Stomach smooth muscle (tissue), 2 donors: ENCODE measurements around the gene ASTN2.
"Not testable (repeated sequence)": the region's sequence is repeated elsewhere in the genome, so short reads cannot be mapped to it uniquely, and the experiment has no call there.

ENCODE experiments used
- H3K27ac ChIP-seq: one replicate; pipeline ENCODE4 v1.7.0; 2013; ENCODE audit warnings: mild to moderate bottlenecking, low read length, inconsistent platforms
- H3K27me3 ChIP-seq, 2 donors: one replicate each; pipeline ENCODE4 v1.7.0; 2013; ENCODE audit warnings: low read length in 2 of 2; ENCODE audit not compliant: insufficient read depth in 2 of 2, control insufficient read depth in 1 of 2
- H3K36me3 ChIP-seq, 2 donors: one replicate each; pipeline ENCODE4 v1.7.0; 2013; ENCODE audit warnings: low read length in 2 of 2; ENCODE audit not compliant: control insufficient read depth in 2 of 2, insufficient read depth in 2 of 2
- H3K4me1 ChIP-seq: one replicate; pipeline ENCODE4 v1.7.0; 2013; ENCODE audit warnings: low read length; ENCODE audit not compliant: control insufficient read depth, insufficient read depth
- H3K4me3 ChIP-seq, 2 donors: one replicate each; pipeline ENCODE4 v1.7.0; 2013; ENCODE audit warnings: low read length in 2 of 2
- H3K9ac ChIP-seq, 2 donors: one replicate each; pipeline ENCODE4 v1.7.0; 2013; ENCODE audit warnings: low read length in 2 of 2, mild to moderate bottlenecking in 1 of 2
- H3K9me3 ChIP-seq, 2 donors: one replicate each; pipeline ENCODE4 v1.7.0; 2013; ENCODE audit warnings: low read length in 2 of 2; ENCODE audit not compliant: control insufficient read depth in 2 of 2
- donor health status: healthy.
- donor health status: Pancreatic carcinoma.

Gene ASTN2

DNA sequence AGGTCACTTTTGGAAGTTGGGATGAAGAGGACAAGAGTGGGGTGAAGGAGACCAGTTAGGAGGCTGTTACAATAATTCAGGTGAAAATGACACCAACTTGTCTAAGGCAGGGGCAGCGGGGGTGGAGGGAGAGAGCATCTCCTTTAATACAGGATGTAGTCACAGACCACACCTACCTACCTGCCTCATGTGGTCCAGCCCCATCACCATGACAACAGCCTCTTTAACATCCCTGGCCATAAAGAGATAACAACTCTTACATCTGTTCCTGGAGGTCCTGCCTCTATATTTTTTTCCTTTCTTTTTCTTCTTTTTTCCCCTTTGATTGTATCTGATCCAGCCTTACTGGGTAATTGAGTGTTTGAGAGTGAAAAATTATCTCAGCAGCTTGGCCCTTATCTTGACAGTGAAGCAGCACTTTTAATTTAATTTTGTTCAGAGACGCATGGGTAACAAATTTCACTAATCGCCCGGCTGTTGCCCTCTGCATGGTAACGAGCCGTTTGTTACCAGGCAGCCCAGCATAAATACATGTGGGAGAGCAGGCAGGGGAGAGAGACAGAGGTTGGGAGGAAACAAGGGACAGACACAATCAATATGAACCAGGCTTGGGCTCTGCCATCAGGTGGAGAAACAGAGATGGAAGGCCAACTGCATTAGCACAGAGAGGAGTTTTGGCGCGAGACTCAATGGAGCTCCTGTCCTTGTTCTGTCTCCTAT, 338.1 kb downstream of the ASTN2 start:
- H3K27ac ChIP-seq, result no peak overlapping the region
- no peaks in the 10 kb centered on the region for H3K36me3 ChIP-seq
- no peak overlapping the region for H3K9ac ChIP-seq
- no peak overlapping the region for H3K4me3 ChIP-seq
- H3K9me3 ChIP-seq, result no peaks in the 10 kb centered on the region
- no peaks in the 10 kb centered on the region for H3K4me1 ChIP-seq
- no peaks in the 10 kb centered on the region for H3K27me3 ChIP-seq

DNA sequence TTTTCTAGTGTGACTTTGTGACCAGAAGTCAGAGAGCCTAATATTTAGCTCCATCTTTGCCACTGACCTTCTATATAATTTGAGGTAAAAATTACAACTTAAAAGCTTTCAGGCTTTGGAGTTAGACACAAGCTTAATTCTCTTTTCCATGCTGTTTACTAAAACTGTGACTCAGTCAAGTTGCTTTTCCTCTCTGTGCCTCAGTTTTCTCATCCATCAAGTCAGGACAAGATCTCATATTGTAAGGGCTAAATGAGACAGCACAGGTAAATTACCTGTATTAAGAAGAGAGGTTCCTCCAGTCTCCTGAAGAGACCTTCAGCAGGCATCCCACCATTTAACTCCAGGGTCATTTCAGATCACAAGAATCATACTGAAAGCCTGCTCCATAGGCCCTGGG, 339.2 kb downstream of the ASTN2 start:
- Histone ChIP-seq H3K4me1 (no peaks in the 10 kb centered on the region), H3K4me3 (no peak overlapping the region), H3K36me3 (no peaks in the 10 kb centered on the region), H3K9ac (no peak overlapping the region), H3K9me3 (no peaks in the 10 kb centered on the region), H3K27ac (no peak overlapping the region), H3K27me3 (no peaks in the 10 kb centered on the region)

DNA sequence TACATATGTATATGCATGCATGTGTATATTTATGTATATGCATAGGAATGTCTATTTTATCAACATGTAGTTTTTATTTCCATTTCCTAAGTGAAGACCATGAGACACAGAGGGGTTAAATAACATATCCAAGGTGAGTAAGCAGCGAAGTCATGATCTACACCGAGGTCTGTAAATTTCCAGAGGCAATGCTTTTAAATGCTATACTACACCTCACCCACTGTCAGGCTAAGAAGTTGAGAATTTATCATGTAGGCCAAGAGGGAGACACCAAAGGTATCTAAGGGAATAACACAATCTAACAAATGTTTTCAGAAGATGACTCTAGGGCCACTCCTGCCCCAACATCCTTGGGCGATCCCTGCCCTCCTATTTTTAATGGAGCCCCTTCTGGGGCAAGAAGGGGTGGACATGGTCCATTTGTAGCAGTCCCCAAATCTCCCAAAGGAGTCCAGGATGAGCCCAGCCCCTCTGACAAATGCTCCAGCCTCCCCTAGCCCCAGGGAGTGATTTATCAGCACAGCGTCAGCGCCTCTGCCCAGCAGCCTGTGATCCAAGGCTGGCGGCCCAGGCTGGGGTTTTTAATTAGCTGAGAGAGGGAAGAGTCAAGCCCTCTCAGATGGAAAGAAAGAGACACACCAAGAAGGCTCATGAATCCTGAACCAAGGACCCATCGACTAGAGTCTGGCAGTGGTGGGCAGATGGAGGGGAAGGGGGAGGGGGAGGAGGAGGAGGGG, 339.9 kb downstream of the ASTN2 start:
- H3K36me3 ChIP-seq, result no peaks in the 10 kb centered on the region
- no peak overlapping the region for H3K4me3 ChIP-seq
- no peaks in the 10 kb centered on the region for H3K9me3 ChIP-seq
- no peak overlapping the region for H3K9ac ChIP-seq
- no peak overlapping the region for H3K27ac ChIP-seq
- H3K4me1 ChIP-seq, result no peaks in the 10 kb centered on the region
- H3K27me3 ChIP-seq, result no peaks in the 10 kb centered on the region

DNA sequence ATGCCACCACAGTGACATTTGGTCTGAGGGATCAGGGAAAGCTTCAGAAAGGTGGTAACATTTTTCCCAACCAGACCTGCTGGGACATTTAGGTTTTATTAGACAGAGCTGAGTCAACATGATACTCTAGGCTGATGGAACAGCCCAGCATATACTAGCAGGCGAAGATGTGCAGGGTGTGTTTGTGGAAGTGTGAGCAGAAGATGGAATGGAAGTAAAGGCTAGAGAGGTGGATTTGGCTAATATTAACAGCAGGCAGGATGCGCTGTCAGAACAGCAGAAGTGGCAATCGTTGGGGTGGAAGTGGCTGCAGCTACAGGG, 340.6 kb downstream of the ASTN2 start:
- Histone ChIP-seq H3K4me3 (no peak overlapping the region), H3K9me3 (no peaks in the 10 kb centered on the region), H3K9ac (no peak overlapping the region), H3K27me3 (no peaks in the 10 kb centered on the region), H3K27ac (no peak overlapping the region), H3K4me1 (no peaks in the 10 kb centered on the region), H3K36me3 (no peaks in the 10 kb centered on the region)

DNA sequence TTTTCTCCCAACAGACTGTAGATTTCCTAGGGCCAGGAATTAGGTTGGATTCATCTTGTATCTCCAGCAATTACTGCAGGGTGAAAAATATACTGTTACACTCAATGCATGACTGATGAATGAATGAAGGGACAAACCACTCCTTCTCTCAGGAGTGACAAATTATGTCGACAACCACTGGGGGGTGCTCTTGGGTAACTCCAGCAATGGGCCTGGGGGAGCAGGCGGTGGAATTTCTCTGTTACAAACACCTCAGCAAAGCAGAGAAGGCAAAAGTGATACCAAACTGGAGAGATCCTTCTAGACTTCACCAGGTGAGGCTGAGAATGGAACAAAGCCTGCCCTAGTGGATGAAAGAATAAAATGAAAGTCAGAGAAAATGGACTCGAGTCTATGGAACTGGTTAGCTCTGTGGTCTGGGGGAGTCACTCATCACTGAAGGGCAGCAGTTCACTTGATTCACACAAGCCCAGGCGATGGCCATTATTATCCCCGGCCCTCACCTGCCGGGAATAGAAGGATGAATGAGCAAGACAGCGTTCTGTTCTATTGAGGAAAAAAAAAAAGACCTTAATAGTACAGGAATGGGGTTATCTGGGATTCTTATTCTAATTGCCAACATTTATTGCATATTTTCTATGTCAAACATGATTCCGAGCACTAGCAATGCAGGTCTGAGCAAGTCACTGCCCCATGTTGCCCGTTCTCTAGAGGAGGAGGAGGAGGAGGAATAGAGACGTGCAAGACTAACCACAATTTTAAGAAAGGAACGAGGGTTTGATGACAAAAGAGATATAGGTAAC, 341.1 kb downstream of the ASTN2 start:
- Histone ChIP-seq H3K4me3 (no peak overlapping the region), H3K27me3 (no peaks in the 10 kb centered on the region), H3K9me3 (no peaks in the 10 kb centered on the region), H3K4me1 (no peaks in the 10 kb centered on the region), H3K9ac (no peak overlapping the region), H3K27ac (no peak overlapping the region), H3K36me3 (no peaks in the 10 kb centered on the region)

DNA sequence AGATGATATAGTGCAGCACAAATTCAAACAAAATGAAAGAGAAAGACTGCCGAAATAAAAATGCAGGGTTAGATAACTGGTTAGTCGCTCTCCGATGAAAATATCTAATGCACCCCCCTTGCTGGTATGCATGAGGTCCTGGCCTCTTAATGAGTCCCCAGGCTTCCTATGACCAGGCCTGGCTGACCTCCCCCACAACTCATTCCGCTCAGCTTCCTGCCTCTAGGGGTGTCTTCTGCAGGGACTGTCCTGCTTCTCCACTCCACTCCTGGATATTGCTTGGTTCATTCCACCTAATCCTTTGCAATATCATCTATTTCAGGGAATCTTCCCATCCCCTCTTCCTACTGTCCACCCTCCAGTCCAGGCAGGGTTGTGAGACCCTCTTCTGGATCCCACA, 341.8 kb downstream of the ASTN2 start:
- no peak overlapping the region for H3K9ac ChIP-seq
- H3K36me3 ChIP-seq, result no peaks in the 10 kb centered on the region
- H3K4me3 ChIP-seq, result no peak overlapping the region
- no peaks in the 10 kb centered on the region for H3K27me3 ChIP-seq
- H3K9me3 ChIP-seq, result no peaks in the 10 kb centered on the region
- no peaks in the 10 kb centered on the region for H3K4me1 ChIP-seq
- no peak overlapping the region for H3K27ac ChIP-seq

DNA sequence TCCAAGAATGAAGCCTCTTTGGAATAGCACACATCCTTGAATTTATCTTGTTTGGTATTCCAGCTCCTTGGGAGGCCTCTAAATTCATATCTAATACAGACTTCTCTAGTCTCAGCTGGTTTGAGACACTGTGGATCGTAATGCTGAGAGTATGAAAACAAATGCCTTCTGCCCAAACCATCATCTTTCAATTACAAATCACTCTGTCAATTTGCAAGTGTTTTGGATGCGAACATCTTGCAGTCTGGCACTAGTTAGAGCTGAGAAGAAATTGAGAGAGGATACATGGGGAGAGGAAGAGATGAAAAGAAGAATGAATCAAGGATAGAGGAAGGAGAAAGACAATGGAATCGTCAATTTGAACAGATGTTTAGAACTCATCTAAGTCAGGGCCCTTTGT, 342.6 kb downstream of the ASTN2 start:
- Histone ChIP-seq H3K9ac (no peak overlapping the region), H3K4me1 (no peaks in the 10 kb centered on the region), H3K4me3 (no peak overlapping the region), H3K36me3 (no peaks in the 10 kb centered on the region), H3K9me3 (no peaks in the 10 kb centered on the region), H3K27me3 (no peaks in the 10 kb centered on the region), H3K27ac (no peak overlapping the region)

DNA sequence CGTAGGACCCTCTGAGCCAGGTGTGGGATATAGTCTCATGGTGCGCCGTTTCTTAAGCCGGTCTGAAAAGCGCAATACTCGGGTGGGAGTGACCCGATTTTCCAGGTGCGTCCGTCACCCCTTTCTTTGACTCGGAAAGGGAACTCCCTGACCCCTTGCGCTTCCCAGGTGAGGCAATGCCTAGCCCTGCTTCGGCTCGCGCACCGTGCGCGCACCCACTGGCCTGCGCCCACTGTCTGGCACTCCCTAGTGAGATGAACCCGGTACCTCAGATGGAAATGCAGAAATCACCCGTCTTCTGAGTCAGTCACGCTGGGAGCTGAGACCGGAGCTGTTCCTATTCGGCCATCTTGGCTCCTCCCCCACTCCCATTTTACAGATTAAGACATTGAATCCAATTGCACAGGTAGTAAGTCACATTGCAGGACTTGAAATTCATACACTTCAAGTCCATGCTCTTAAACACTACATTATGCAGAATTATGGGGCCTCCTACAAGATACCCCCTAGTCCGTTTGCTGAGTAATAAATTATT, 343.1 kb downstream of the ASTN2 start:
- H3K9me3 ChIP-seq, H3K36me3 ChIP-seq, H3K27ac ChIP-seq, H3K4me1 ChIP-seq, H3K4me3 ChIP-seq, H3K9ac ChIP-seq, H3K27me3 ChIP-seq: not testable (repeated sequence)

DNA sequence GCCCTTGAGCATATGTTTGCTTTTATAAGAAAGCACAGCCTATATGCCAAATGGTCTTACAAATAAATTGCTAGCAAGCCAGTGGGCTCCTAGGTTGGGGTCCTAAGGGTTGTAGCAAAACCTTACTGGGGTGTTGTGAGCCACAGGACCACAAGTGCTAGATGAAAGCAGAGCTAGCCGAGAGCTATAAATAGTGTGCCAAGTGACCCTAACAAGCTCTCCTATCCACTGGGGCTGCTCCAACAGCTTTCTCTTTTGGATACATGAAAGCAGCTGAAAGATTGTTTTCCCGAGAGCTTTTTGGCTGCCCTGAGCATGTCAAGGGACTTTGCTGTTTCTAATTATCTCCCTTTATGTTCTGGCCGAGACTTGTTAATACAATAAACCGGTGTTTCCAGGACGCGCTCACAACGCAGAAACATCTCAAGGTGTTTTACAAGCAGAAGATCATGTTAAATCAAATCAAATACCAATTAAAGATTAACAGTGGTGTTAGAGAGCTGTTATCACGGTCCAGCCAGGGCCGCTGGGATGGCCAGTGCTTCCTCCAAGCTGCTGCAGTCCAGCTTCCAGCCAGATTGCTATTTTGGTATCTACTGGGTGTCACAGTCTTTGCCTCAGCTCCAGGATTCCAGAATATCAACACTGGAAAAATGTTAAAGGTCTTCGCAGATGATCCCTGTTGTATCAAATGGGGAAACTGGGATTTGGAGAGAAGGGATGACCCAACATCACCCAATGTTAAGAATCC, 351.0 kb downstream of the ASTN2 start:
- Histone ChIP-seq H3K4me1 (no peaks in the 10 kb centered on the region), H3K9me3 (no peaks in the 10 kb centered on the region), H3K27ac (no peak overlapping the region), H3K36me3 (no peaks in the 10 kb centered on the region), H3K27me3 (no peaks in the 10 kb centered on the region), H3K9ac (no peak overlapping the region), H3K4me3 (no peak overlapping the region)

DNA sequence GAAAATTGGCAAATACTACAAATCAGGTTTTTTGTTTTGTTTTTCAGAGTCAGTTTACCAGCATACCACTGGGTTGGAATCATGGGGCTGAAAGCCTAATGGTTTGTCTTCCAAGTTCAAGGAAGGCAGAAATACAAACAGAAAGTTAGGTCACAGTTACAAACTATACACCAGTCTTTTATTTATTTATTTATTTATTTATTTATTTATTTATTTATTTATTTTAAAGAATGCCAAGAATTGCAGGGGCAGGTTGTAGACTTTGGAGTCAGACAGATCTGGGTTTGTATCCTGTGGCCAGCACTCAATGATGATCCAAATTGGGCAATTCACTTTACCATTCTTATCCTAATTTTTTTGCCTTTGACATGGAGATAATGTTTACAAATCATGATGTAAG, 353.9 kb downstream of the ASTN2 start:
- no peak overlapping the region for H3K9ac ChIP-seq
- H3K27me3 ChIP-seq, result no peaks in the 10 kb centered on the region

More for the DNA sequence above, 353.9 kb downstream of the ASTN2 start:
- Histone ChIP-seq H3K36me3 (no peaks in the 10 kb centered on the region), H3K9me3 (no peaks in the 10 kb centered on the region), H3K4me3 (no peak overlapping the region), H3K27ac (no peak overlapping the region), H3K4me1 (no peaks in the 10 kb centered on the region)
